ENCODE data around the gene FOXO4. TPM values are rescaled to one million over a fixed set of nuclear protein-coding genes. Genes with fewer than 3 reads are reported as not detected.

Gene FOXO4
- total and polyA plus RNA-seq, 2 experiments from 2014 or later = 8.0 to 31.4 TPM

DNA sequence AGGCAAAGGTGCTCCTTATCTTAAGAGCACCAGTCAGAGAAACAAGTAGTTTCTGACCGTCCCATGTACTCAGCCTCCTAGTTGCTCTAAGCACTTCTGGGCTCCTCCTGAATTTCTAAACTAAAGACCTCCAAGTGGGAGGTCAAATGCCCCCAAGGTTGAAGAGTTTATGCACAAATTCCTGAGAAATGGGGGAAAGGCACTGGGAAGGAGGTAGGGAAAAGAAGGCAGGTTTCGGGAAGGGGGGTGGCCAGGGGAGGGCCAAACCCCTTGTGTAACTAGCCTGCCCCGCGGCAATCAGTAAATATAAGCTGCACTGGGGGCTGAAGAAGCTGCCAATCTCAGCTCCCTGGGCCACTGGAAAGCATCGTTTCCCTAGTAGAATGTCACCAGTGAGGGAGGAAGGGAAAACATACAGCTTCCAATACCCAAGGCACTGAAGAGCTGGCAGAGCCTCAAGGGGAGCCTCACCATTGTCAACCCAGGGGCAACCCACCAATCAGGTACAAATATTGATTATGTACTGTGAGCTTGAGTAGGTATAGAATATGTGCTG lies 3.4 kb downstream of the FOXO4 start (continued):
- TF ChIP-seq, protein P1, sequence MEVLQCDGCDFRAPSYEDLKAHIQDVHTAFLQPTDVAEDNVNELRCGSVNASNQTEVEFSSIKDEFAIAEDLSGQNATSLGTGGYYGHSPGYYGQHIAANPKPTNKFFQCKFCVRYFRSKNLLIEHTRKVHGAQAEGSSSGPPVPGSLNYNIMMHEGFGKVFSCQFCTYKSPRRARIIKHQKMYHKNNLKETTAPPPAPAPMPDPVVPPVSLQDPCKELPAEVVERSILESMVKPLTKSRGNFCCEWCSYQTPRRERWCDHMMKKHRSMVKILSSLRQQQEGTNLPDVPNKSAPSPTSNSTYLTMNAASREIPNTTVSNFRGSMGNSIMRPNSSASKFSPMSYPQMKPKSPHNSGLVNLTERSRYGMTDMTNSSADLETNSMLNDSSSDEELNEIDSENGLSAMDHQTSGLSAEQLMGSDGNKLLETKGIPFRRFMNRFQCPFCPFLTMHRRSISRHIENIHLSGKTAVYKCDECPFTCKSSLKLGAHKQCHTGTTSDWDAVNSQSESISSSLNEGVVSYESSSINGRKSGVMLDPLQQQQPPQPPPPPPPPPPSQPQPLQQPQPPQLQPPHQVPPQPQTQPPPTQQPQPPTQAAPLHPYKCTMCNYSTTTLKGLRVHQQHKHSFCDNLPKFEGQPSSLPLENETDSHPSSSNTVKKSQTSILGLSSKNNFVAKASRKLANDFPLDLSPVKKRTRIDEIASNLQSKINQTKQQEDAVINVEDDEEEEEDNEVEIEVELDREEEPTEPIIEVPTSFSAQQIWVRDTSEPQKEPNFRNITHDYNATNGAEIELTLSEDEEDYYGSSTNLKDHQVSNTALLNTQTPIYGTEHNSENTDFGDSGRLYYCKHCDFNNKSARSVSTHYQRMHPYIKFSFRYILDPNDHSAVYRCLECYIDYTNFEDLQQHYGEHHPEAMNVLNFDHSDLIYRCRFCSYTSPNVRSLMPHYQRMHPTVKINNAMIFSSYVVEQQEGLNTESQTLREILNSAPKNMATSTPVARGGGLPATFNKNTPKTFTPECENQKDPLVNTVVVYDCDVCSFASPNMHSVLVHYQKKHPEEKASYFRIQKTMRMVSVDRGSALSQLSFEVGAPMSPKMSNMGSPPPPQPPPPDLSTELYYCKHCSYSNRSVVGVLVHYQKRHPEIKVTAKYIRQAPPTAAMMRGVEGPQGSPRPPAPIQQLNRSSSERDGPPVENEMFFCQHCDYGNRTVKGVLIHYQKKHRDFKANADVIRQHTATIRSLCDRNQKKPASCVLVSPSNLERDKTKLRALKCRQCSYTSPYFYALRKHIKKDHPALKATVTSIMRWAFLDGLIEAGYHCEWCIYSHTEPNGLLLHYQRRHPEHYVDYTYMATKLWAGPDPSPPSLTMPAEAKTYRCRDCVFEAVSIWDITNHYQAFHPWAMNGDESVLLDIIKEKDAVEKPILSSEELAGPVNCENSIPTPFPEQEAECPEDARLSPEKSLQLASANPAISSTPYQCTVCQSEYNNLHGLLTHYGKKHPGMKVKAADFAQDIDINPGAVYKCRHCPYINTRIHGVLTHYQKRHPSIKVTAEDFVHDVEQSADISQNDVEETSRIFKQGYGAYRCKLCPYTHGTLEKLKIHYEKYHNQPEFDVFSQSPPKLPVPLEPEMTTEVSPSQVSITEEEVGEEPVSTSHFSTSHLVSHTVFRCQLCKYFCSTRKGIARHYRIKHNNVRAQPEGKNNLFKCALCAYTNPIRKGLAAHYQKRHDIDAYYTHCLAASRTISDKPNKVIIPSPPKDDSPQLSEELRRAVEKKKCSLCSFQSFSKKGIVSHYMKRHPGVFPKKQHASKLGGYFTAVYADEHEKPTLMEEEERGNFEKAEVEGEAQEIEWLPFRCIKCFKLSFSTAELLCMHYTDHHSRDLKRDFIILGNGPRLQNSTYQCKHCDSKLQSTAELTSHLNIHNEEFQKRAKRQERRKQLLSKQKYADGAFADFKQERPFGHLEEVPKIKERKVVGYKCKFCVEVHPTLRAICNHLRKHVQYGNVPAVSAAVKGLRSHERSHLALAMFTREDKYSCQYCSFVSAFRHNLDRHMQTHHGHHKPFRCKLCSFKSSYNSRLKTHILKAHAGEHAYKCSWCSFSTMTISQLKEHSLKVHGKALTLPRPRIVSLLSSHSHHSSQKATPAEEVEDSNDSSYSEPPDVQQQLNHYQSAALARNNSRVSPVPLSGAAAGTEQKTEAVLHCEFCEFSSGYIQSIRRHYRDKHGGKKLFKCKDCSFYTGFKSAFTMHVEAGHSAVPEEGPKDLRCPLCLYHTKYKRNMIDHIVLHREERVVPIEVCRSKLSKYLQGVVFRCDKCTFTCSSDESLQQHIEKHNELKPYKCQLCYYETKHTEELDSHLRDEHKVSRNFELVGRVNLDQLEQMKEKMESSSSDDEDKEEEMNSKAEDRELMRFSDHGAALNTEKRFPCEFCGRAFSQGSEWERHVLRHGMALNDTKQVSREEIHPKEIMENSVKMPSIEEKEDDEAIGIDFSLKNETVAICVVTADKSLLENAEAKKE (CRISPR knock-in tag; IDR thresholded peaks at IDR 0.05) = no peak
- TF ChIP-seq ZNF331 (CRISPR knock-in tag; IDR thresholded peaks at IDR 0.05; ENCODE audit: low read depth) (no peak), STAT1 (IDR thresholded peaks at IDR 0.05; ENCODE audit: unreplicated experiment) (no peak), JUNB (IDR thresholded peaks at IDR 0.05; ENCODE audit: unreplicated experiment) (no peak)

DNA sequence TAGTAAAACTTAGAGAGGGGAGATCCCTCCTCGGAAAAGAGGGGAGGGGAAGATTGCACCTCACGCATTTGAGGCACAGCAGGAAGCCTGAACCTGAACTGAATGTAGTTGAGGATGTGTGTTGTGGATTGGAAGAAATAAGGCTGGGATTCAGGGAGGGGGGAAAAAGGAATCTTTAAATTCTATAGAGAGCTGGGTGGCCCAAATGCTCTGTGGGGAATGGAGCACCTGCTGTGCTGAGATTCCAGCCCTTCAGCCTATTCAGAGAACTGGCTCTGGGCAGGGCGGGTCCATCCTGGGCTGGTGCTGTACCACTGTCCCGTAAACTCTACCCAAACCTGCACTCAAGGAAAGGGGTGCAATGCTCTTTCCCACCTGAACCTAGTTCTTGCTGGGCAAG lies 4.1 kb downstream of the FOXO4 start:
- no peaks in the 10 kb centered on the region for H3K9me2 ChIP-seq (ENCODE audit: insufficient read depth)
- ATAC-seq (peak; percentile 23), DNase-seq (ENCODE audit: low spot score) (peak; percentile 85)
- no peaks in the 10 kb centered on the region for H4K20me1 ChIP-seq (replicated peaks; ENCODE audit: insufficient read depth)
- H3K4me1 ChIP-seq (ENCODE audit: insufficient read depth) = peaks cover 54% of the 10 kb centered on the region
- Mint-ChIP-seq H3K4me3 (peak overlapping the region; percentile 66), H3K27me3 (ENCODE audit: insufficient read depth, low read depth, poor library complexity) (peaks cover 5% of the 10 kb centered on the region), H3K4me1 (peaks cover 50% of the 10 kb centered on the region), H3K36me3 (ENCODE audit: low read depth) (peaks cover 10% of the 10 kb centered on the region; the same call in 1 of the 3 replicates), H3K9me3 (no peaks in the 10 kb centered on the region; the same call in 2 of the 3 replicates), H3K27ac (no peak overlapping the region)
- H2AFZ ChIP-seq = no peak overlapping the region
- peak overlapping the region; percentile 78 for H3K4me3 ChIP-seq
- peak overlapping the region; percentile 84 for H3K4me2 ChIP-seq
- peaks cover 4% of the 10 kb centered on the region; the same call in 1 of the 2 replicates for H3K27me3 ChIP-seq (ENCODE audit: insufficient read depth)
- peaks cover 5% of the 10 kb centered on the region; the same call in 1 of the 2 replicates for H3F3A ChIP-seq (replicated peaks; ENCODE audit: low read depth)
- H3K36me3 ChIP-seq (ENCODE audit: insufficient read depth) = no peaks in the 10 kb centered on the region
- H3K27ac ChIP-seq (ENCODE audit: low read depth) = peak overlapping the region; percentile 90
- peaks cover 18% of the 10 kb centered on the region for H3K79me2 ChIP-seq (replicated peaks; ENCODE audit: insufficient read depth)
- no peak for TF ChIP-seq EZH2 (IDR thresholded peaks at IDR 0.05; ENCODE audit: low read depth, unreplicated experiment)
- TF ChIP-seq JUNB (IDR thresholded peaks at IDR 0.05; ENCODE audit: unreplicated experiment) = no peak
- TF ChIP-seq, protein P2, sequence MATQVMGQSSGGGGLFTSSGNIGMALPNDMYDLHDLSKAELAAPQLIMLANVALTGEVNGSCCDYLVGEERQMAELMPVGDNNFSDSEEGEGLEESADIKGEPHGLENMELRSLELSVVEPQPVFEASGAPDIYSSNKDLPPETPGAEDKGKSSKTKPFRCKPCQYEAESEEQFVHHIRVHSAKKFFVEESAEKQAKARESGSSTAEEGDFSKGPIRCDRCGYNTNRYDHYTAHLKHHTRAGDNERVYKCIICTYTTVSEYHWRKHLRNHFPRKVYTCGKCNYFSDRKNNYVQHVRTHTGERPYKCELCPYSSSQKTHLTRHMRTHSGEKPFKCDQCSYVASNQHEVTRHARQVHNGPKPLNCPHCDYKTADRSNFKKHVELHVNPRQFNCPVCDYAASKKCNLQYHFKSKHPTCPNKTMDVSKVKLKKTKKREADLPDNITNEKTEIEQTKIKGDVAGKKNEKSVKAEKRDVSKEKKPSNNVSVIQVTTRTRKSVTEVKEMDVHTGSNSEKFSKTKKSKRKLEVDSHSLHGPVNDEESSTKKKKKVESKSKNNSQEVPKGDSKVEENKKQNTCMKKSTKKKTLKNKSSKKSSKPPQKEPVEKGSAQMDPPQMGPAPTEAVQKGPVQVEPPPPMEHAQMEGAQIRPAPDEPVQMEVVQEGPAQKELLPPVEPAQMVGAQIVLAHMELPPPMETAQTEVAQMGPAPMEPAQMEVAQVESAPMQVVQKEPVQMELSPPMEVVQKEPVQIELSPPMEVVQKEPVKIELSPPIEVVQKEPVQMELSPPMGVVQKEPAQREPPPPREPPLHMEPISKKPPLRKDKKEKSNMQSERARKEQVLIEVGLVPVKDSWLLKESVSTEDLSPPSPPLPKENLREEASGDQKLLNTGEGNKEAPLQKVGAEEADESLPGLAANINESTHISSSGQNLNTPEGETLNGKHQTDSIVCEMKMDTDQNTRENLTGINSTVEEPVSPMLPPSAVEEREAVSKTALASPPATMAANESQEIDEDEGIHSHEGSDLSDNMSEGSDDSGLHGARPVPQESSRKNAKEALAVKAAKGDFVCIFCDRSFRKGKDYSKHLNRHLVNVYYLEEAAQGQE (IDR thresholded peaks at IDR 0.05; ENCODE audit: unreplicated experiment) = no peak
- TF ChIP-seq CREB1 (CRISPR knock-in tag; IDR thresholded peaks at IDR 0.05; ENCODE audit: low read depth) = no peak
- TF ChIP-seq, protein P3, sequence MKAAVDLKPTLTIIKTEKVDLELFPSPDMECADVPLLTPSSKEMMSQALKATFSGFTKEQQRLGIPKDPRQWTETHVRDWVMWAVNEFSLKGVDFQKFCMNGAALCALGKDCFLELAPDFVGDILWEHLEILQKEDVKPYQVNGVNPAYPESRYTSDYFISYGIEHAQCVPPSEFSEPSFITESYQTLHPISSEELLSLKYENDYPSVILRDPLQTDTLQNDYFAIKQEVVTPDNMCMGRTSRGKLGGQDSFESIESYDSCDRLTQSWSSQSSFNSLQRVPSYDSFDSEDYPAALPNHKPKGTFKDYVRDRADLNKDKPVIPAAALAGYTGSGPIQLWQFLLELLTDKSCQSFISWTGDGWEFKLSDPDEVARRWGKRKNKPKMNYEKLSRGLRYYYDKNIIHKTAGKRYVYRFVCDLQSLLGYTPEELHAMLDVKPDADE (IDR thresholded peaks at IDR 0.05) = no peak
- TF ChIP-seq, protein P4, sequence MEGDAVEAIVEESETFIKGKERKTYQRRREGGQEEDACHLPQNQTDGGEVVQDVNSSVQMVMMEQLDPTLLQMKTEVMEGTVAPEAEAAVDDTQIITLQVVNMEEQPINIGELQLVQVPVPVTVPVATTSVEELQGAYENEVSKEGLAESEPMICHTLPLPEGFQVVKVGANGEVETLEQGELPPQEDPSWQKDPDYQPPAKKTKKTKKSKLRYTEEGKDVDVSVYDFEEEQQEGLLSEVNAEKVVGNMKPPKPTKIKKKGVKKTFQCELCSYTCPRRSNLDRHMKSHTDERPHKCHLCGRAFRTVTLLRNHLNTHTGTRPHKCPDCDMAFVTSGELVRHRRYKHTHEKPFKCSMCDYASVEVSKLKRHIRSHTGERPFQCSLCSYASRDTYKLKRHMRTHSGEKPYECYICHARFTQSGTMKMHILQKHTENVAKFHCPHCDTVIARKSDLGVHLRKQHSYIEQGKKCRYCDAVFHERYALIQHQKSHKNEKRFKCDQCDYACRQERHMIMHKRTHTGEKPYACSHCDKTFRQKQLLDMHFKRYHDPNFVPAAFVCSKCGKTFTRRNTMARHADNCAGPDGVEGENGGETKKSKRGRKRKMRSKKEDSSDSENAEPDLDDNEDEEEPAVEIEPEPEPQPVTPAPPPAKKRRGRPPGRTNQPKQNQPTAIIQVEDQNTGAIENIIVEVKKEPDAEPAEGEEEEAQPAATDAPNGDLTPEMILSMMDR (conservative IDR thresholded peaks at IDR 0.05; ENCODE audit: low read depth in 2 of 2) = no peak
- no peak for TF ChIP-seq ZNF331 (CRISPR knock-in tag; IDR thresholded peaks at IDR 0.05; ENCODE audit: low read depth)
- no peak for TF ChIP-seq EZH2phosphoT487 (IDR thresholded peaks at IDR 0.05; ENCODE audit: unreplicated experiment)

Data from GM23338 (cell line).